GM18858 (cell line): Measurements from ENCODE around the gene SERGEF.
"Not testable (repeated sequence)": the region's sequence is repeated elsewhere in the genome, so short reads cannot be mapped to it uniquely, and the experiment has no call there.

Experiments used
- ATAC-seq: cut with Tn5 transposase; IDR thresholded peaks from one replicate; pipeline ENCODE4 v1.9.1; 2021; ENCODE audit not compliant: unreplicated experiment

Gene SERGEF

GRCh38 chr11:18000760-18001159 is 12.1 kb downstream of the SERGEF start:
- ATAC-seq = no peak

DNA sequence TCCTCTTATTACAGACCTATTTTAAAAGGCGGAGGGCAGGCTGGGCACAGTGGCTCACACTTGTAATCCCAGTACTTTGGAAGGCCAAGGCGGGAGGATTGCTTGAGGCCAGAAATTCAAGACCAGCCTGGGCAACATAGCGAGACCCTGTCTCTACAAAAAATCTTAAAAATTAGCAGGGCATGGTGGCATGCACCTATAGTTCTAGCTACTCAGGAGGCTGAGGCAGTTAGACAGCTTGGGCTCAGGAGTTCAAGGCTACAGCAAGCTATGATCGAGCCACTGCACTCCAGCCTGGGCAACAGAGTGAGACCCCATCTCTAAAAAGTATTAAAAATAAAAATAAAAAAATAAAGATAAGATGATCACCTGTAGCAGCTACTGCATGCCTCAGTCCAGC is 12.7 kb downstream of the SERGEF start:
- not testable (repeated sequence) for ATAC-seq

DNA sequence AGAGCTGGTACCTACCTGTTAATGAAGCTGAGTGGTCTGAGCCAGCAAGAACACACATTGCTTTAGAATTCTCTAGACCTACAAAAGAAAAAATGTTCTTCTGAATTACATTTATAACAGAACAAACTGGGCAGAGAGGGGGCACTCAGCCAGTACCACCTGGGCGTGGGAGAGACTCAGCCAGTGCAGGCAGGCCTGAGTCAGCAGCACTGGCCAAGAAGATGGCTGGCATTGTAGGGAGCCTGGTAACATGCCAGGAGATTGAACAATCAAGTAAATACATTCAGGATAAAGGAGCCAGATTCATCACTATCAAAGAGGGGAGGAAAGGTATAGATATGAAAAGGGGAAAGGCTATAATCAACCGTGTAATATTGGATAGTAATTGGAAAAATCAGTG is 19.9 kb downstream of the SERGEF start:
- ATAC-seq = no peak

DNA sequence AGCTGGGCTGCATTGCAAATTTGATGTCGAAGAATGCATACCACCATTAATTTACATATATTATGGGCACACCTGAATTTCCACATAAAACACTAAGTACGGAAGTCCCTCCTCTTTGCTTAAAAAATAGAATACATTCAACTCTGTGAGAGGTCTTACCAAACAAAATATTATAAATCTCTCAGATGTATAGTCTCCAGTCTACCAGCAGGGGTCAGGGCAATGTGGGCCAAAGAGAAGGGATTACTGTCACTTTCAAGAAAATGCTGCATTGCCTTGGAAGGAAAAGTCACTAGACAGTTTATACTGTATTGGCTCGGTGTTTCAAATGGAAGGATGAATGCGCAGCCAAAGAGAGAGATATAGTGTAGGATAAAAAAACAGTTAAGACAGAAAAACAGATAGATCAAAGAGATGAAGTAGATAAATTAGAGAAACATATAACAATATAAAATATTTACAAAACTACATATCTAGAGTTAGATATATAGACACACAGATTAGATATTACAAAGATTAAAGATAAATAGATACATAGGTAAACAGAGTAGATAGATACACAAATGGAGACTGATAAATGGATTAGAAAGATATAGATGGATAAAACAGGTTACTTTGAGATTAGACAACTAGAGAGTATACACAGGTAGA is 20.9 kb downstream of the SERGEF start:
- peak; percentile 80 for ATAC-seq

DNA sequence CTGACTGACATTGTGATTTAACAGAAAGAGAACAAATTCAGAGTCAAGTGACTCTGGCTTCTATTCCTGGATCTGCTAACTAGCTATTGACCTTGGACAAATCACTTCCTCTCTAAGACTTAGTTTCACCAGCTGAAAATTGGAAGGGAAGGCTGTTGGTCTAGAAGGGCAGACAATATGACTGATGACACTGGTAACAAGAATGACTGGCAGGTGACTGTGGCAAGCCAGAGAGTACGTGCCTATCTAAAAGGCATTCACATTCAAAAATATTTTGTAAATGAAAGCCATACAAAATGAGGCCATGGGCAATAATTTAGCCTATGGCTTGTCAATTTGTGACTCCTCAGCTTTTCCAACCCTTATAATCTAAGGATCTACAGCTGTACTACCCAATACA is 23.5 kb downstream of the SERGEF start:
- no peak for ATAC-seq

DNA sequence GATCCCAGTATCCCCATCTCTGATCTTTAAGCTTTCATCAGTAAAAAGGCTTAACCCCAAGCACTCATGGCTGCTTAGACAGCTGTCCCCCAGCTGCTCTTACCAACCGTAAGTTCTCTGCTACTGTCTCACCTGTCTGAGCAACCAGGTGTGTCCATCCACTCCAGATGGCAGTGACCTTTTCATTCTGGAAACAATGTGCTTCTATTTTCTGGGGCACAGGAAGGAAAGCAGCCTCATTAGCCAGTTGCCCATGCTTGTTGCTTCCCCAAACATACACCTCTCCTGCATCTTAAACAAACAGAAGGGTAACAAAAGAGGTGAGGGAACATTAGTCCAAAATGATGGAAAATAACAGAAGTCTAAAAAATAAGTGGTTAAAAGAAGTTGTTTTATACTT is 24.4 kb downstream of the SERGEF start:
- ATAC-seq = no peak

GRCh38 chr11:17987826-17988225 is 25.0 kb downstream of the SERGEF start:
- no peak for ATAC-seq

DNA sequence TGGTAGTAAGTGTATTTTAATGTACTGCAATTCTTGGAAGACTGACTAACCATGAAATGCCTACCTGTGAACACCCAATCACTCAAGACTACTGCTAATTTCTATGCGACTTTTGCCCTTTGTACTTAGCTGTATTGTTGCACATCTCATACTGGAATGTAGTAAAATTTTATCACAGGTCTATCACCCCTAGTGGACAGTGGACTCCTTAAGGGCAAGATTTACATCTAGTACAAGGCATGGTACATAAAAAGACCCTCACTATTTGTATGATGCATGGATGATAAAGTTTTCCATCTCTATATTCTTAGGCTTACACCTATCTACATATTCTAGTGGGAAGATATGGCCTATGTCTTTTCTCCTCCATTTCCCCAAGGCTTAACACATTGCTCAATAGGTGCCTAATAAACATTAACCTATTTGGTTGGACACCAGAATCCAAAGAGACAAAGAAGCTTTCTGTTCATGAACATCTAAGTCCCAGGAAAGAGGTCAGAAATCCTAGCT is 26.1 kb downstream of the SERGEF start:
- no peak for ATAC-seq

DNA sequence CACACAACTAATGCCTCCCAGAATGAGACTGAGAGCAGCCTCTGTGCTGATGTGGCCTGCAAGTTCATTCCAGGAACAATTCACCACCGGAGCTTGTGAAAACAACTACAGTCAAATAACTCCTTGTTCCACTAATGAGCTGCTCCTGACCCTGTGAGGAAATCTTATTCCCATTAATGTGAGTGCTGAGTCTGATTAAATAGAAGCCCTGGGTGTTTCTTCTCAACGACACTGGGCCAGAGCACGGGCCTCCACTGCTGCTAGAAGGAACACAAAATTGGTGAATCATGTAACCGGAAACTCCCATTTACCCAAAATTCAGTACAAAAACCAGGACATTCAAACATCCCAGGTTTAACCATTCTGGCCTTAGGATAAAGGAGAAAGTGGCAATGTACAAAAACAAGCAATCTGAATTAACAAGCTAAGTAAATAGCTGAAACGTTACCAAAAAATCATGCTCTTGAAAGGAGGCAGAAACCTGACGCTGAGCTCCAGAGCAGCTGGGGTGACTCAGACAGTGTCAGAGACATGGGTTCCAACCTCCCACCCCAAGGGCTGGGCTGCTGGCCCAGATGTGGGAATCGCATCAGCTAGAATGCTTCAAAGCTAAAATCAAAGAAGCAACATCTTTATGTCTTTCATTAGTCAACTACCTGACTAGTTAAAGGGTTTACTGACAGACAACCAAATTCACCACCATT is 26.7 kb downstream of the SERGEF start:
- ATAC-seq = no peak

GRCh38 chr11:17985517-17985916 is 27.3 kb downstream of the SERGEF start:
- ATAC-seq = no peak

DNA sequence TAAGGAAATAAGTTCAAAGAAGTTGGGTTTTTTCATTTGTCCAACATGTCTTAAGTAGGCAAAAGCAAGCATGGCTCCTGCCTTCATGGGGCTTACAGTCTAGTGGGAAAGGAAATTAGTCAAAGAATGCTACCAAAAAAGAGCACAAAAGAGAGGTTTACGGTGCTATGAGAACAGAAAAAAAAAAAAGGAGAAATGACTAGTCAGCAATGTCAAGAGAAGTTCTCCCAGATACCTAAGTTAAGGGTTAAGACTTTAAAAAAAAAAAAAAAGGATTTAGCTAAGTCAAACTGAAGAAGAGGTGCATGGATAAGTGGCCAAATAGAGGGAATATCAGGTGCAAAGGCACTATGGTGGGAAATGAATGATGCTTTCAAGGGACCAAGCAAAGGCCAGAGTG is 29.3 kb downstream of the SERGEF start:
- ATAC-seq = no peak

DNA sequence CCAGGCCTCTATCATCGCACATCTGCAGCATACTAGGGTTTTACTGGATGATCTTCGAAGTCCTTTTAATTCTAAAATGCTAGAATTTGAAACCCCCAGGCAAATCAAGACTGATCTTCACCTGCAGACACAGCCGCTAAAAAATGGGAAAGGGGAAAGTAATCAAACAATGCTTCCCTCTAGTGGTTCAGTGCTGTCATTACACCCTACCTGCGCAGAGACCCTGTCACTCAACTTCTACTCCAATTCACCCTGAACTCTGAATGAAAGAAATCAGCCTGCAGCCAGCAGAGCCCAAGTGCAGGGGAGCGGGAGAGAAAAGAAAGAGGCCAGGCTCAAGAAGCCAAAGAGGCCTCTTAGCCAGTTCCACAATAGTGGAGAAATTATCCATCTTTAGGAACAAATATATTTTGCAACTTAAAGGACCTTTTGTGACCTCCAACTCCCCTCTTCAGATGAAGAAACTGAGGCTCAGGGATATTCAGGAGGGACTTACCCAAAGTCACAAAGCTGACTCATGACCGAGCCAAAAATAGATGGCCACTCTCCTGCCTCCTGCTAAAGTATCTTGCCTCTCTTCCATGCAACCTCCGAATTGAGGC is 33.0 kb downstream of the SERGEF start:
- no peak for ATAC-seq

GRCh38 chr11:17978553-17979287 is 34.1 kb downstream of the SERGEF start:
- no peak for ATAC-seq

DNA sequence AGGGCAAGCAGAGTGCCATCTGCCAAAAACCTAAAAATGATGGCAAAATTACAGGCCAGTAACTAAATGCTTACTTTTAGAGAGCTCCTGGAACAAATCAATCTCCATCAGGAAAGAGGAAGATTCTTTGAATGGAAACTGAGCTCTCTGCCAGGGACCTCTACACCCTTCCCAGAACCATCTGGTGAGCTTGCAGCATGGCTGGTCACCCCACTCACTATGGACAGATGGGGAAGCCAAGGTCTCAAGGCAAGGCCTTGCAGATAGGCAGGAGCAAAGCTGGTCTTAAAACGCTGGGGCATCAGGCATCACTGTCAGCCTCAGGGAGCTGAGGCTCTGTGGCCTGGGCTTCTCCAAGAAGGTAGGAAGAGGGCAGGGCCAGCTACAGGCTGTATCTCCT is 36.2 kb downstream of the SERGEF start:
- no peak for ATAC-seq

GRCh38 chr11:17974246-17974645 is 38.6 kb downstream of the SERGEF start:
- no peak for ATAC-seq

- ATAC-seq = no peak
These were observed 39.9 kb downstream of the SERGEF start for GRCh38 chr11:17972987-17973386.

GRCh38 chr11:17968206-17968605 is 44.6 kb downstream of the SERGEF start:
- no peak for ATAC-seq

- ATAC-seq = no peak
These were observed 45.2 kb downstream of the SERGEF start for GRCh38 chr11:17967661-17968060.

- no peak for ATAC-seq
These were observed 52.8 kb downstream of the SERGEF start for GRCh38 chr11:17960091-17960490.

DNA sequence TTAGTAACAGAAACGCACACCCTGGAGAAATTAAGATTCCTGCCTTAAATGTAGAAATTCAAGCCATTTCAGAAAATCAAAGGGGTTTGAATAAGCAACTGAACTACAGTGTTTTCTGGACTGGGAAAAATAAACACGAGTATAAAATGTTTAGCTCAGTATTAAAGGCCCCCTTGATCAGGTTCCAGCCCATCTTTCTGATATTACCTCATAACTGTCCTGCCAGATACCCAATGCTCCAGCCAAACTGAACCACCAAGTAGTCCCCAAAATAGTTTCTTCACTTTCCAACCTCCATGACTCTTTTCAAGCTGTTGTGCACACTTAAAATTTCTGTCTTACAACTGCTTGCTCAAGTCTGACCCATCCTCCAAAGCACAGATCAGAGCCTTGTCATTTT is 54.4 kb downstream of the SERGEF start:
- ATAC-seq = no peak

GRCh38 chr11:17954395-17955252 is 58.2 kb downstream of the SERGEF start:
- no peak for ATAC-seq
